GM12878 (cell line): Measurements from ENCODE around the gene FAM222A. TPM values are rescaled to one million over a fixed set of nuclear protein-coding genes. Genes with fewer than 3 reads are reported as not detected.

Source experiments
- ATAC-seq: fragments of 200-7000 bp; cut with Tn5 transposase; 3 replicates; pipeline ENCODE4 v1.9.1; 2020; ENCODE audit warnings: mild to moderate bottlenecking, moderate library complexity
- BruUV-seq: library from RNA; stranded (reverse); fragments of 400-500 nt; replicated peaks from 2 replicates; lab custom pipeline; 2021; lab: Mats Ljungman, UMichigan
- CTCF ChIA-PET: fragments of 300-600 bp; sonication (Branson Sonifier 250); formaldehyde crosslinking; extraction: SDS; loops from one replicate; lab custom pipeline; 2021; ENCODE audit warnings: inconsistent platforms; lab: Yijun Ruan, JAX
- POLR2A ChIA-PET: fragments of 350-600 bp; formaldehyde crosslinking; extraction: SDS; loops from one replicate; lab custom pipeline; 2021; ENCODE audit warnings: inconsistent platforms; lab: Charles Lee
- RAD21 ChIA-PET: fragments of 300-600 bp; sonication (Branson Sonifier 250); formaldehyde crosslinking; loops from one replicate; lab custom pipeline; 2023; ENCODE audit warnings: antibody characterized with exemption; ENCODE audit not compliant: unreplicated experiment; lab: Charles Lee
- SMC1A ChIA-PET: fragments of 300-600 bp; sonication (Branson Sonifier 250); formaldehyde crosslinking; loops from one replicate; lab custom pipeline; 2023; ENCODE audit not compliant: unreplicated experiment, uncharacterized antibody; lab: Charles Lee
- DNase-seq: peaks from one replicate; pipeline ENCODE4 v3.0.0-alpha.2; 2011; ENCODE audit warnings: low read depth, low spot score
- FAIRE-seq: peaks from 3 replicates; lab custom pipeline; 2011; peaks lifted over from hg19 to GRCh38; lab: Jason Lieb, UNC
- H2AFZ ChIP-seq: 2 replicates; pipeline ENCODE4 v1.6.0; 2011; ENCODE audit warnings: low read depth, low read length, control low read depth; ENCODE audit not compliant: control insufficient read depth
- H3K27ac ChIP-seq: 2 replicates; pipeline ENCODE4 v1.5.1; 2011; ENCODE audit warnings: control low read depth; ENCODE audit not compliant: control insufficient read depth, insufficient read depth
- H3K27me3 ChIP-seq, 2 experiments: replicated peaks in 1 of 2; 2 replicates each; pipeline versions ENCODE4 v1.6.0 to v1.6.1; 2011; ENCODE audit warnings: low read length in 1 of 2; ENCODE audit not compliant: control insufficient read depth in 2 of 2, insufficient read depth in 2 of 2
- H3K36me3 ChIP-seq, 2 experiments: 2 replicates each; pipeline ENCODE4 v1.5.1; 2011; ENCODE audit warnings: low read length in 1 of 2; ENCODE audit not compliant: control insufficient read depth in 2 of 2, insufficient read depth in 2 of 2
- H3K4me1 ChIP-seq: 2 replicates; pipeline ENCODE4 v1.6.1; 2011; ENCODE audit warnings: mild to moderate bottlenecking, low read length, moderate library complexity, mixed read lengths; ENCODE audit not compliant: control insufficient read depth, insufficient read depth
- H3K4me2 ChIP-seq: 2 replicates; pipeline ENCODE4 v1.6.0; 2011; ENCODE audit warnings: control low read depth; ENCODE audit not compliant: control insufficient read depth, insufficient read depth
- H3K4me3 ChIP-seq: fragments of 200-600 bp; sonication (generic); 2 replicates; pipeline ENCODE4 v1.5.1; 2016
- H3K79me2 ChIP-seq: 2 replicates; pipeline ENCODE4 v1.6.0; 2011; ENCODE audit warnings: low read length; ENCODE audit not compliant: control insufficient read depth, insufficient read depth
- H3K9ac ChIP-seq: 2 replicates; pipeline ENCODE4 v1.8.0; 2011; ENCODE audit warnings: low read length, control low read depth, mixed read lengths; ENCODE audit not compliant: control insufficient read depth, insufficient read depth
- H3K9me3 ChIP-seq: replicated peaks from 3 replicates; pipeline ENCODE4 v1.5.1; 2011; ENCODE audit warnings: mild to moderate bottlenecking, low read length; ENCODE audit not compliant: control insufficient read depth, insufficient read depth
- H4K20me1 ChIP-seq: 2 replicates; pipeline ENCODE4 v1.6.0; 2011; ENCODE audit not compliant: control insufficient read depth, insufficient read depth
- NFYB ChIP-seq: IDR thresholded peaks from 2 replicates; pipeline ENCODE4 v1.6.1; 2011; ENCODE audit warnings: low read depth, mild to moderate bottlenecking, low read length, improper control_type of control experiment, moderate library complexity; ENCODE audit not compliant: insufficient read depth
- WGBS: methylation state at CpG from one replicate; pipeline ENCODE4 v1.1.6; 2016; ENCODE audit warnings: low lambda C conversion rate; ENCODE audit not compliant: insufficient replicate concordance, insufficient coverage; ENCODE audit errors: missing lambda C conversion rate; 5-methylcytosine and 5-hydroxymethylcytosine counted together
- in situ Hi-C: fragments of 300-500 bp; cut with MboI; formaldehyde crosslinking; loops from 9 replicates; pipeline ENCODE4 v1.14.3; 2018; ENCODE audit warnings: mixed read lengths
- intact Hi-C: fragments of 100-400 bp; cut with micrococcal nuclease; formaldehyde crosslinking; loops from one replicate; pipeline ENCODE4 v1.14.2; 2022; ENCODE audit not compliant: unreplicated experiment
- polyA plus RNA-seq, 11 experiments: library from polyadenylated mRNA; depleted of rRNA in 4 of 11; unstranded in 6 of 11; stranded (reverse) in 5 of 11; fragments of >200 nt; fragmentation: Nextera tagmentation in 4 of 11; fragmentation: Illumina TruSeq in 1 of 11; extraction: Ambion mirVana in 4 of 11; extraction: Trizol in 1 of 11; gene quantifications; 1 replicate in 1 of 11; 2 replicates in 10 of 11; pipeline versions ENCODE4 v1.2.1 to v1.2.3, GENCODE V29; 2011 to 2016; ENCODE audit warnings: inconsistent platforms in 2 of 11, missing spikeins in 2 of 11, low read depth in 1 of 11
- total RNA-seq, 4 experiments: library from RNA; depleted of rRNA in 3 of 4; stranded (reverse); fragments of >200 nt in 3 of 4; fragmentation: Illumina TruSeq in 1 of 4; extraction: Trizol in 1 of 4; gene quantifications; 2 replicates each; pipeline versions ENCODE4 v1.2.1 to v1.2.3, GENCODE V29; 2013 to 2021
- TF ChIP-seq, protein P1 (sequence below): fragments of 450-650 bp; IDR thresholded peaks from 2 replicates; pipeline ENCODE4 v1.6.1; 2016; ENCODE audit warnings: mild to moderate bottlenecking
- TF ChIP-seq, protein P2 (sequence below): fragments of 450-650 bp; IDR thresholded peaks from 2 replicates; pipeline ENCODE4 v1.6.1; 2016; ENCODE audit warnings: mild to moderate bottlenecking, moderate library complexity, borderline replicate concordance
- TF ChIP-seq, protein P3 (sequence below): fragments of 450-650 bp; IDR thresholded peaks from 2 replicates; pipeline ENCODE4 v1.6.1; 2018; ENCODE audit warnings: mild to moderate bottlenecking, low read depth, moderate library complexity; ENCODE audit not compliant: partially characterized antibody

FAM222A gene
- total and polyA plus RNA-seq, 10 of the 15 experiments (the other 5 are each of a cell fraction or from before 2014, with no cell fraction given) = 0.04 to 0.49 (median 0.14) TPM; not detected in 3

DNA sequence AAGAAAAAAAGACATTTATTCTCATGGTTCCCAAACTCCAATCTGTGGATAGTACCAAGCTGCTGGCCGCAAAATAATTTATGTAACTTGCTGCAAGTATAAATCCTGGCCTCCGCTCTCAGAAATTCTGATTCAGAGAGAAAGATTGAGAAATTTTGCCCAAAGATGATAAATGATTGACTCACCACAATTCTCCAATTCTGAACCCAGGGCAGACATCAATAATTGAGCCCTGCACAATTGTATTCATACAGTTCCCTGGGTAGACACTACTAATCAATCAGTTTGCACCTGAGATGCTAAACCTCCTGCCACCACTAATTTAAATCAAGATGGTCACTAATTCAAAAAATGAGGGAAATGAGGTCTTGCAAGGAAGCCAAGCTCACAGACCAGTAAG, 81.4 kb downstream of the FAM222A start:
- CTCF ChIA-PET = interaction anchor here (0.6 to 3.0 kb wide), 2 partner anchors 50 to 751 kb away, joined by 3 to 12 read pairs; no protein-coding TSS in a partner anchor
- POLR2A ChIA-PET = no interaction called here
- Histone ChIP-seq H3K27me3 (no peaks in the 10 kb centered on the region; a peak in 1 of 4 replicates), H3K4me3 (no peak overlapping the region), H4K20me1 (no peaks in the 10 kb centered on the region; the same call in 1 of the 2 replicates), H3K9ac (no peak overlapping the region), H2AFZ (no peak overlapping the region), H3K27ac (no peak overlapping the region), H3K79me2 (no peaks in the 10 kb centered on the region), H3K9me3 (no peaks in the 10 kb centered on the region), H3K4me2 (no peak overlapping the region), H3K4me1 (no peaks in the 10 kb centered on the region), H3K36me3 (no peaks in the 10 kb centered on the region)
- intact Hi-C loops (no loop called here), in situ Hi-C loops (no loop called here)
- SMC1A ChIA-PET = interaction anchor here (1.3 kb wide), 1 partner anchor 51 kb away, joined by 3 read pairs; no protein-coding TSS in a partner anchor
- WGBS = 93% methylated on average over 2 of the region's 2 CpGs
- no peak for DNase-seq
- RAD21 ChIA-PET = no interaction called here
- no TSS peak for BruUV-seq
- no peak for ATAC-seq
- FAIRE-seq = no peak
- TF ChIP-seq, protein P1, sequence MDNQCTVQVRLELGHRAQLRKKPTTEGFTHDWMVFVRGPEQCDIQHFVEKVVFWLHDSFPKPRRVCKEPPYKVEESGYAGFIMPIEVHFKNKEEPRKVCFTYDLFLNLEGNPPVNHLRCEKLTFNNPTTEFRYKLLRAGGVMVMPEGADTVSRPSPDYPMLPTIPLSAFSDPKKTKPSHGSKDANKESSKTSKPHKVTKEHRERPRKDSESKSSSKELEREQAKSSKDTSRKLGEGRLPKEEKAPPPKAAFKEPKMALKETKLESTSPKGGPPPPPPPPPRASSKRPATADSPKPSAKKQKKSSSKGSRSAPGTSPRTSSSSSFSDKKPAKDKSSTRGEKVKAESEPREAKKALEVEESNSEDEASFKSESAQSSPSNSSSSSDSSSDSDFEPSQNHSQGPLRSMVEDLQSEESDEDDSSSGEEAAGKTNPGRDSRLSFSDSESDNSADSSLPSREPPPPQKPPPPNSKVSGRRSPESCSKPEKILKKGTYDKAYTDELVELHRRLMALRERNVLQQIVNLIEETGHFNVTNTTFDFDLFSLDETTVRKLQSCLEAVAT = peak; percentile 56; the same call in 1 of the 2 replicates
- TF ChIP-seq, protein P2, sequence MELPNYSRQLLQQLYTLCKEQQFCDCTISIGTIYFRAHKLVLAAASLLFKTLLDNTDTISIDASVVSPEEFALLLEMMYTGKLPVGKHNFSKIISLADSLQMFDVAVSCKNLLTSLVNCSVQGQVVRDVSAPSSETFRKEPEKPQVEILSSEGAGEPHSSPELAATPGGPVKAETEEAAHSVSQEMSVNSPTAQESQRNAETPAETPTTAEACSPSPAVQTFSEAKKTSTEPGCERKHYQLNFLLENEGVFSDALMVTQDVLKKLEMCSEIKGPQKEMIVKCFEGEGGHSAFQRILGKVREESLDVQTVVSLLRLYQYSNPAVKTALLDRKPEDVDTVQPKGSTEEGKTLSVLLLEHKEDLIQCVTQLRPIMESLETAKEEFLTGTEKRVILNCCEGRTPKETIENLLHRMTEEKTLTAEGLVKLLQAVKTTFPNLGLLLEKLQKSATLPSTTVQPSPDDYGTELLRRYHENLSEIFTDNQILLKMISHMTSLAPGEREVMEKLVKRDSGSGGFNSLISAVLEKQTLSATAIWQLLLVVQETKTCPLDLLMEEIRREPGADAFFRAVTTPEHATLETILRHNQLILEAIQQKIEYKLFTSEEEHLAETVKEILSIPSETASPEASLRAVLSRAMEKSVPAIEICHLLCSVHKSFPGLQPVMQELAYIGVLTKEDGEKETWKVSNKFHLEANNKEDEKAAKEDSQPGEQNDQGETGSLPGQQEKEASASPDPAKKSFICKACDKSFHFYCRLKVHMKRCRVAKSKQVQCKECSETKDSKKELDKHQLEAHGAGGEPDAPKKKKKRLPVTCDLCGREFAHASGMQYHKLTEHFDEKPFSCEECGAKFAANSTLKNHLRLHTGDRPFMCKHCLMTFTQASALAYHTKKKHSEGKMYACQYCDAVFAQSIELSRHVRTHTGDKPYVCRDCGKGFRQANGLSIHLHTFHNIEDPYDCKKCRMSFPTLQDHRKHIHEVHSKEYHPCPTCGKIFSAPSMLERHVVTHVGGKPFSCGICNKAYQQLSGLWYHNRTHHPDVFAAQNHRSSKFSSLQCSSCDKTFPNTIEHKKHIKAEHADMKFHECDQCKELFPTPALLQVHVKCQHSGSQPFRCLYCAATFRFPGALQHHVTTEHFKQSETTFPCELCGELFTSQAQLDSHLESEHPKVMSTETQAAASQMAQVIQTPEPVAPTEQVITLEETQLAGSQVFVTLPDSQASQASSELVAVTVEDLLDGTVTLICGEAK = no peak
- TF ChIP-seq NFYB = no peak
- TF ChIP-seq, protein P3, sequence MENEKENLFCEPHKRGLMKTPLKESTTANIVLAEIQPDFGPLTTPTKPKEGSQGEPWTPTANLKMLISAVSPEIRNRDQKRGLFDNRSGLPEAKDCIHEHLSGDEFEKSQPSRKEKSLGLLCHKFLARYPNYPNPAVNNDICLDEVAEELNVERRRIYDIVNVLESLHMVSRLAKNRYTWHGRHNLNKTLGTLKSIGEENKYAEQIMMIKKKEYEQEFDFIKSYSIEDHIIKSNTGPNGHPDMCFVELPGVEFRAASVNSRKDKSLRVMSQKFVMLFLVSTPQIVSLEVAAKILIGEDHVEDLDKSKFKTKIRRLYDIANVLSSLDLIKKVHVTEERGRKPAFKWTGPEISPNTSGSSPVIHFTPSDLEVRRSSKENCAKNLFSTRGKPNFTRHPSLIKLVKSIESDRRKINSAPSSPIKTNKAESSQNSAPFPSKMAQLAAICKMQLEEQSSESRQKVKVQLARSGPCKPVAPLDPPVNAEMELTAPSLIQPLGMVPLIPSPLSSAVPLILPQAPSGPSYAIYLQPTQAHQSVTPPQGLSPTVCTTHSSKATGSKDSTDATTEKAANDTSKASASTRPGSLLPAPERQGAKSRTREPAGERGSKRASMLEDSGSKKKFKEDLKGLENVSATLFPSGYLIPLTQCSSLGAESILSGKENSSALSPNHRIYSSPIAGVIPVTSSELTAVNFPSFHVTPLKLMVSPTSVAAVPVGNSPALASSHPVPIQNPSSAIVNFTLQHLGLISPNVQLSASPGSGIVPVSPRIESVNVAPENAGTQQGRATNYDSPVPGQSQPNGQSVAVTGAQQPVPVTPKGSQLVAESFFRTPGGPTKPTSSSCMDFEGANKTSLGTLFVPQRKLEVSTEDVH = no peak
